ENCODE results near the gene CCDC85B. TPM values are rescaled to one million over a fixed set of nuclear protein-coding genes. Genes with fewer than 3 reads are reported as not detected.

CCDC85B gene
- total RNA-seq, 1 donor from 2014 or later, result 36.4 TPM

GRCh38 chr11:65903715-65904114, 13.2 kb downstream of the CCDC85B start:
- H3K4me1 ChIP-seq, result peaks cover 13% of the 10 kb centered on the region
- ATAC-seq (no peak), DNase-seq (no peak)
- H3K36me3 ChIP-seq, result no peaks in the 10 kb centered on the region
- no peak overlapping the region for H3K4me3 ChIP-seq
- no peak for TF ChIP-seq CTCF (IDR thresholded peaks at IDR 0.05)
- H3K9me3 ChIP-seq, result no peaks in the 10 kb centered on the region
- H3K27ac ChIP-seq, result no peak overlapping the region
- H3K27me3 ChIP-seq, result no peaks in the 10 kb centered on the region
- intact Hi-C loops (cut with DNase I), result no loop called here

- intact Hi-C loops (cut with DNase I), result no loop called here
- Histone ChIP-seq H3K36me3 (no peaks in the 10 kb centered on the region), H3K27ac (no peak overlapping the region), H3K4me1 (peaks cover 6% of the 10 kb centered on the region), H3K27me3 (no peaks in the 10 kb centered on the region), H3K9me3 (no peaks in the 10 kb centered on the region), H3K4me3 (no peak overlapping the region)
- no peak for ATAC-seq
- TF ChIP-seq CTCF (IDR thresholded peaks at IDR 0.05), result no peak
- DNase-seq, result no peak
These were observed 16.1 kb downstream of the CCDC85B start for GRCh38 chr11:65906602-65907001.

DNA sequence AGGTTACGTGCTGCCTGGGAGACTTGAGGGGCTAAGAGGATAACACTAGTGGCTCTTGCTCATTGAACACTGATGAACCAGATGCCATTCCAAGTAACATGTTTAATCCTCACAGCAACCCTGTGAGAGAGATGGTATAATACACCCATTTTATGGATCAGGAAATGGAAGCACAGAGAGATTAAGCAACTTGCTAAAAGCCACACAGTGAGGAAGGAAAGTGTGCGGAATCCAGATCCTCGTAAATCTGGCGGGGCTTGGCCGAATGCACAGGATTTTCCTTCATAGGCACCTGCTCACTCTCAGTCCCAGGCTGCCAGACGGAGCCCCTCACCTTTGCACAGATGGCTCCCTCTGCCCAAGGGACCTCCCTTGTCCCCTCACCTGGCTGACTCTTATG, 17.4 kb downstream of the CCDC85B start:
- DNase-seq (no peak), ATAC-seq (no peak)
- Histone ChIP-seq H3K9me3 (no peaks in the 10 kb centered on the region), H3K27me3 (no peaks in the 10 kb centered on the region), H3K4me3 (no peak overlapping the region), H3K4me1 (peaks cover 11% of the 10 kb centered on the region), H3K36me3 (no peaks in the 10 kb centered on the region), H3K27ac (no peak overlapping the region)
- TF ChIP-seq CTCF (IDR thresholded peaks at IDR 0.05), result no peak
- intact Hi-C loops (cut with DNase I), result no loop called here

GRCh38 chr11:65911682-65912568, 21.5 kb downstream of the CCDC85B start:
- H3K9me3 ChIP-seq, result no peaks in the 10 kb centered on the region
- intact Hi-C loops (cut with DNase I), result no loop called here
- no peaks in the 10 kb centered on the region for H3K27me3 ChIP-seq
- H3K36me3 ChIP-seq, result no peaks in the 10 kb centered on the region
- ATAC-seq, result peak; percentile 32
- H3K4me1 ChIP-seq, result peaks cover 34% of the 10 kb centered on the region
- TF ChIP-seq CTCF (IDR thresholded peaks at IDR 0.05), result peak; percentile 34
- no peak for DNase-seq
- peak overlapping the region; percentile 11 for H3K27ac ChIP-seq
- H3K4me3 ChIP-seq, result no peak overlapping the region

DNA sequence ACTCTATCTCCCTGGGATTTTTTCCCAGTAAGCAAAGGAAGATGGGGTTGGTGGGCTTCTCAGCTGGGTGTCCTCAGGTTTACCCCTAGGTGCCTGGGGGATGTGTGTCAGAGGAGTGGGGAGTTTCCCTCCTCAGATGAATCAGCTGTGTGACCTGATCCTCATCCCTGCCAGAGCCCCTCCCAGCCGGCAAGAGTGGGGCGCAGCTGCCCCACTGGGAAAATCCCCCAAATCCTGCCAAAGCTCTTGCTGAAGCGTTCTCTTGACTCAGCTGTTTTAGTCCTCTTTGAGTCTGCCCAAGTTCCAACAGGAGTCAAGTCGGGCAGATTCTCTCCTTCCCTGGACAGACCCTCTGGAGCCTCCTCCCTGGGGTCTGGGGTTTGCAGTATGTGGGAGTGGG, 22.4 kb downstream of the CCDC85B start:
- H3K27me3 ChIP-seq, result no peaks in the 10 kb centered on the region
- no peaks in the 10 kb centered on the region for H3K36me3 ChIP-seq
- no peak for ATAC-seq
- no peak overlapping the region for H3K4me3 ChIP-seq
- peaks cover 43% of the 10 kb centered on the region for H3K4me1 ChIP-seq
- intact Hi-C loops (cut with DNase I), result no loop called here
- DNase-seq, result no peak
- H3K9me3 ChIP-seq, result no peaks in the 10 kb centered on the region
- no peak for TF ChIP-seq CTCF (IDR thresholded peaks at IDR 0.05)
- no peak overlapping the region for H3K27ac ChIP-seq
